Upper lobe of right lung (tissue), 1 donor: Measurements from ENCODE around the gene RAB8B. TPM values are rescaled to one million over a fixed set of nuclear protein-coding genes. Genes with fewer than 3 reads are reported as not detected.

Source experiments
- ATAC-seq: fragments of 200-7000 bp; cut with Tn5 transposase; one replicate; pipeline ENCODE4 v1.9.1; 2020; ENCODE audit warnings: mild to moderate bottlenecking, moderate library complexity
- DNase-seq: peaks from one replicate; pipeline ENCODE4 v3.0.0-alpha.2; 2020
- H3K27ac ChIP-seq: fragments of 200-600 bp; one replicate; pipeline ENCODE4 v1.8.0; 2022
- H3K27me3 ChIP-seq: fragments of 200-600 bp; one replicate; pipeline ENCODE4 v1.8.0; 2022; ENCODE audit warnings: mild to moderate bottlenecking
- H3K36me3 ChIP-seq: fragments of 200-600 bp; one replicate; pipeline ENCODE4 v1.8.0; 2022
- H3K4me1 ChIP-seq: fragments of 200-600 bp; one replicate; pipeline ENCODE4 v1.8.0; 2022
- H3K4me3 ChIP-seq: fragments of 200-600 bp; one replicate; pipeline ENCODE4 v1.8.0; 2022; ENCODE audit warnings: mild to moderate bottlenecking
- H3K9me3 ChIP-seq: fragments of 200-600 bp; one replicate; pipeline ENCODE4 v1.8.0; 2022
- intact Hi-C: fragments of 100-400 bp; cut with DNase I; formaldehyde crosslinking; loops from one replicate; pipeline ENCODE4 v1.11.0; 2022
- total RNA-seq: library from RNA; stranded (reverse); fragmentation: NEBNext Ultra II Directional; extraction: Animal tissue kit (Norgen Biotek cat#: 25700); gene quantifications from one replicate; pipeline ENCODE4 v1.2.1, GENCODE V29; 2021
- TF ChIP-seq, protein P1 (sequence below): fragments of 200-600 bp; IDR thresholded peaks from one replicate; pipeline ENCODE4 v1.8.0; 2022; ENCODE audit warnings: antibody characterized with exemption
- donor health status: DM: no; HTN: yes; CAD: no; lungs with severe emphysema.

The RAB8B gene
- total RNA-seq, 1 donor from 2014 or later = 54.5 TPM

GRCh38 chr15:63195569-63196015 lies 6.2 kb downstream of the RAB8B start:
- peak overlapping the region; percentile 73 for H3K27ac ChIP-seq
- H3K4me3 ChIP-seq = peak overlapping the region; percentile 3
- ATAC-seq (no peak), DNase-seq (no peak)
- no peaks in the 10 kb centered on the region for H3K36me3 ChIP-seq
- H3K4me1 ChIP-seq = peaks cover 76% of the 10 kb centered on the region
- H3K9me3 ChIP-seq = no peaks in the 10 kb centered on the region
- TF ChIP-seq, protein P1, sequence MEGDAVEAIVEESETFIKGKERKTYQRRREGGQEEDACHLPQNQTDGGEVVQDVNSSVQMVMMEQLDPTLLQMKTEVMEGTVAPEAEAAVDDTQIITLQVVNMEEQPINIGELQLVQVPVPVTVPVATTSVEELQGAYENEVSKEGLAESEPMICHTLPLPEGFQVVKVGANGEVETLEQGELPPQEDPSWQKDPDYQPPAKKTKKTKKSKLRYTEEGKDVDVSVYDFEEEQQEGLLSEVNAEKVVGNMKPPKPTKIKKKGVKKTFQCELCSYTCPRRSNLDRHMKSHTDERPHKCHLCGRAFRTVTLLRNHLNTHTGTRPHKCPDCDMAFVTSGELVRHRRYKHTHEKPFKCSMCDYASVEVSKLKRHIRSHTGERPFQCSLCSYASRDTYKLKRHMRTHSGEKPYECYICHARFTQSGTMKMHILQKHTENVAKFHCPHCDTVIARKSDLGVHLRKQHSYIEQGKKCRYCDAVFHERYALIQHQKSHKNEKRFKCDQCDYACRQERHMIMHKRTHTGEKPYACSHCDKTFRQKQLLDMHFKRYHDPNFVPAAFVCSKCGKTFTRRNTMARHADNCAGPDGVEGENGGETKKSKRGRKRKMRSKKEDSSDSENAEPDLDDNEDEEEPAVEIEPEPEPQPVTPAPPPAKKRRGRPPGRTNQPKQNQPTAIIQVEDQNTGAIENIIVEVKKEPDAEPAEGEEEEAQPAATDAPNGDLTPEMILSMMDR = no peak
- H3K27me3 ChIP-seq = no peaks in the 10 kb centered on the region
- intact Hi-C loops = no loop called here

GRCh38 chr15:63196842-63197241 lies 7.4 kb downstream of the RAB8B start:
- no peak for DNase-seq
- peak overlapping the region; percentile 73 for H3K27ac ChIP-seq

GRCh38 chr15:63197626-63198025 lies 8.2 kb downstream of the RAB8B start:
- Histone ChIP-seq H3K27ac (peak overlapping the region; percentile 1), H3K36me3 (no peaks in the 10 kb centered on the region), H3K4me3 (no peak overlapping the region), H3K27me3 (no peaks in the 10 kb centered on the region), H3K4me1 (peaks cover 76% of the 10 kb centered on the region), H3K9me3 (no peaks in the 10 kb centered on the region)
- DNase-seq (no peak), ATAC-seq (no peak)
- intact Hi-C loops = no loop called here
- TF ChIP-seq, protein P1 = no peak

More at GRCh38 chr15:63196842-63197241, 7.4 kb downstream of the RAB8B start:
- ATAC-seq = no peak
- Histone ChIP-seq H3K36me3 (no peaks in the 10 kb centered on the region), H3K4me1 (peaks cover 76% of the 10 kb centered on the region), H3K9me3 (no peaks in the 10 kb centered on the region), H3K27me3 (no peaks in the 10 kb centered on the region), H3K4me3 (no peak overlapping the region)
- TF ChIP-seq, protein P1 = no peak
- intact Hi-C loops = no loop called here

GRCh38 chr15:63198371-63199250 lies 9.2 kb downstream of the RAB8B start:
- TF ChIP-seq, protein P1 = no peak
- H3K27ac ChIP-seq = peak overlapping the region; percentile 1
- H3K4me1 ChIP-seq = peaks cover 75% of the 10 kb centered on the region
- ATAC-seq (no peak), DNase-seq (no peak)
- H3K9me3 ChIP-seq = no peaks in the 10 kb centered on the region
- H3K27me3 ChIP-seq = no peaks in the 10 kb centered on the region
- intact Hi-C loops = no loop called here
- H3K36me3 ChIP-seq = no peaks in the 10 kb centered on the region
- no peak overlapping the region for H3K4me3 ChIP-seq

- Histone ChIP-seq H3K27me3 (no peaks in the 10 kb centered on the region), H3K9me3 (no peaks in the 10 kb centered on the region), H3K4me3 (no peak overlapping the region), H3K27ac (no peak overlapping the region), H3K36me3 (no peaks in the 10 kb centered on the region), H3K4me1 (peaks cover 57% of the 10 kb centered on the region)
- DNase-seq (no peak), ATAC-seq (no peak)
- TF ChIP-seq, protein P1 = no peak
- intact Hi-C loops = no loop called here
Observed at GRCh38 chr15:63200464-63201249, 11.3 kb downstream of the RAB8B start.
